Gastroesophageal sphincter (tissue), 3 donors: Measurements from ENCODE around the gene CCL5.

Experiments
- CTCF ChIP-seq, 4 experiments: fragments of 200-600 bp in 2 of 4; fragments of 450-650 bp in 2 of 4; sonication (generic) in 1 of 4; IDR thresholded peaks; one replicate each; pipeline ENCODE4 v1.5.1; 2017 to 2019; ENCODE audit warnings: antibody characterized with exemption in 4 of 4, mild to moderate bottlenecking in 2 of 4, moderate library complexity in 2 of 4
- EP300 ChIP-seq: sonication (generic); formaldehyde crosslinking; IDR thresholded peaks from one replicate; pipeline ENCODE4 v1.6.1; 2017; ENCODE audit warnings: antibody characterized with exemption, mild to moderate bottlenecking

- TF ChIP-seq CTCF (IDR thresholded peaks at IDR 0.05) (no peak), EP300 (no peak)
Observed at GRCh38 chr17:35889818-35890773, 9.9 kb upstream of the CCL5 start.
